GM19372 (cell line): Measurements from ENCODE around the gene SH3PXD2B.
"Not testable (repeated sequence)": the region's sequence is repeated elsewhere in the genome, so short reads cannot be mapped to it uniquely, and the experiment has no call there.

Source experiments
- ATAC-seq: cut with Tn5 transposase; IDR thresholded peaks from one replicate; pipeline ENCODE4 v1.9.1; 2021; ENCODE audit warnings: mild to moderate bottlenecking, low read depth, moderate library complexity; ENCODE audit not compliant: unreplicated experiment

SH3PXD2B gene

DNA sequence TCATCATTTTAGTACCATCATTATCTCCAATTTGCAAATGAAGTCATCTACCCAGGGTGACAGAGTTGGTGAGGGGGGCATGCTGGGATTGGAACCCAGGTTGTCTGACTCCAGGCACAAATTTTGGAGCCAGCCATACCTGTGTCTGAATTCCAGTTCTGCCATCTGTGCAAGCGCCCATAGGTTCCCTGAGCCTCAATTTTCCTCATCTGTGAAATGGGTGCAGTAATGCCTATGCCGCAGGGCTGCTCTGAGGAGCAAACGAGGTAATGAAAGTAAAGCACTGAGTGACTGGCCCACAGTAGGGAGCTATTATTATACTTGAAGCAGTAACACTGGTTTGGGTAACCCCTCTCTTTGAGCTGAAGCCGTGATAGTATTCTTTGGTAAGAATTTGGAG, 49.6 kb downstream of the SH3PXD2B start:
- ATAC-seq, result no peak

GRCh38 chr5:172403817-172404216, 50.5 kb downstream of the SH3PXD2B start:
- ATAC-seq, result no peak

GRCh38 chr5:172403189-172403796, 51.0 kb downstream of the SH3PXD2B start:
- ATAC-seq, result no peak

GRCh38 chr5:172402531-172403188, 51.7 kb downstream of the SH3PXD2B start:
- no peak for ATAC-seq

DNA sequence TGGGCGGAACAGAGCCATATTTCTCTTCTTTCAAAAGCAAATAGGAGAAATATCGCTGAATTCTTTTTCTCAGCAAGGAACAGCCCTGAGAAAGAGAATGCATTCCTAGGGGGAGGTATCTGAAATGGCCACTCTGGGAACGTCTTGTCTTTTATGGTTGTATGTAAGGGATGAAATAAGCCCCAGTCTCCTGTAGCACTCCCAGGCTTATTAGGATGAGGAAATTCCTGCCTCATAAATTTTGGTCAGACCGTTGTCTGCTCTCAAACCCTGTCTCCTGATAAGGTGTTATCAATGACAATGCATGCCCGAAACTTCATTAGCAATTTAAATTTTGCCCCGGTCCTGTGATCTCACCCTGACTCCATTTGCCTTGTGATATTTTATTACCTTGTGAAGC, 52.3 kb downstream of the SH3PXD2B start:
- ATAC-seq, result not testable (repeated sequence)

- ATAC-seq, result no peak
These were observed 54.5 kb downstream of the SH3PXD2B start for GRCh38 chr5:172399826-172400225.

DNA sequence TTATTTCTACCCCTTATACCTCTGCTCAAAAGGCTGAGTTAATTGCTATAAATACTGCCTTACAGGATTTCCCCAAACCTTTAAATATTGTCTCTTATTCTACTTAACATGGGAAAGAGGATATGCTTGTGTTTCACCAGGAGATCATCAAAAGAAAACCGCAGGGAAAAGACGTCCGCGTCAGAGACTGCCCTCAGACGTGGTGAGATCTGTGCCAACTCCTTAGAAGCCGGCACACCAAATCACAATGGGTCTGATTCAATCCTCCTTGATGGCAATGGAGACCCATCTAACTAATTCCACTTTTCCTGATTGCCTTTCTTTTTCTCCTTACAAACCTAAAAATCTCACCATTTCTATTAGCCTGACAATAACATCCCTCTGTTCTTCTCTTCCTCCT, 55.0 kb downstream of the SH3PXD2B start:
- no peak for ATAC-seq

DNA sequence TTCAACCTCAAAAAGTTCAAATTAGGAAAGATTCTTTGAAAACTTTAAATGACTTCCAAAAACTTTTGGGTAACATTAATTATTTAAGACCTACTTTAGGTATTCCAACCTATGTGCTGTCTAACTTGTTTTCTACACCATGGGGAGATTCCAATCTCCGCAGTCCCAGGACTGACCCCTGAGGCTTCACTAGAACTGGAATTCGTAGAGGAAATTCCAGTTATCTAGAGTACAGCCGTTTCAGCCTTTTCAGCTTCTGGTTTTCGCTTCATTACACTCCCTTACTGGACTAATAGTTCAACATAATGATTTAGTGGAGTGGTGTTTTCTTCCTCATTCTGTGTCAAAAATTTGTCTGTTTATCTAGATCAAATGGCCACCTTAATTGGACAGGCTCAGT, 55.7 kb downstream of the SH3PXD2B start:
- ATAC-seq, result not testable (repeated sequence)

DNA sequence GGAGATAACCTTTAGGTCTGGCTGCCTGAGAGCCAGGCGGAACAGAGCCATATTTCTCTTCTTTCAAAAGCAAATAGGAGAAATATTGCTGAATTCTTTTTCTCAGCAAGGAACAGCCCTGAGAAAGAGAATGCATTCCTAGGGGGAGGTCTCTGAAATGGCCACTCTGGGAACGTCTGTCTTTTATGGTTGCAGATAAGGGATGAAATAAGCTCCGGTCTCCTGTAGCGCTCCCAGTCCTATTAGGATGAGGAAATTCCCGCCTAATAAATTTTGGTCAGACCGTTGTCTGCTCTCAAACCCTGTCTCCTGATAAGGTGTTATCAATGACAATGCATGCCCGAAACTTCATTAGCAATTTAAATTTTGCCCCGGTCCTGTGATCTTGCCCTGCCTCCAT, 57.3 kb downstream of the SH3PXD2B start:
- ATAC-seq, result not testable (repeated sequence)

DNA sequence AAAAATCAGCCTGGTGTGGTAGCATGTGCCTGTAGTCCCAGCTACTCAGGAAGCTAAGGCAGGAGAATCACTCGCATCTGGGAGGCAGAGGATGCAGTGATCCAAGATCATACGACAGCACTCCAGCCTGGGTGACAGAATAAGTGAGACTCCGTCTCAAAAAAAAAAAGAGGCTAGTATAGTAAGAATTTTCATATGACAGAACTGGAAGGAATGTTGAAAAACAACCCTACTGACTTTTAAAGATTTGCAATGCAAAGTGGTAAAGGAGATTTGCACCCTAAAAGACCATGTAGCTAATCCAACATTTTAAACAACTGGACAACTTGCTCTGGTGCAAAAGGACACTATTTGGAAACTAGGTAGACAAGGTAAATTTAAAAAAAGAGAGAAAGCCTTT, 58.1 kb downstream of the SH3PXD2B start:
- ATAC-seq, result no peak

DNA sequence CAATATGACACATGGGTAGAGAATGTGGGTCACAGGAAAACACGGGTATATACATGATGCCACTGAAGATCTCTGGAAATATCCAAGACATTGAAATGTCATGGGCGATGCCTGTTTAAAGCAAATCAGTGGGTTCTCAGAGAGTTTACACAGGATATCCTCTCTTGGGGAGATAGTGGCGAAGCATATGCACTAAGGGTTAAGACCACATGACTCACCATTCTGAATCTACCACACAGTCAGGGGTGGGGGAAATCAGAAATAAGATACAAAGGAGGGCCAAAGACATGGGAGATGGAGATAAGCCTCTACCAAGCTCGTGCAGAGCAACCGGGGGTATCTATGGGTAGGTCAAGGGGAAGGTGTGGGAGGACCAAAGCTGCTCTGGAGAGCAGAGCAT, 58.8 kb downstream of the SH3PXD2B start:
- no peak for ATAC-seq

DNA sequence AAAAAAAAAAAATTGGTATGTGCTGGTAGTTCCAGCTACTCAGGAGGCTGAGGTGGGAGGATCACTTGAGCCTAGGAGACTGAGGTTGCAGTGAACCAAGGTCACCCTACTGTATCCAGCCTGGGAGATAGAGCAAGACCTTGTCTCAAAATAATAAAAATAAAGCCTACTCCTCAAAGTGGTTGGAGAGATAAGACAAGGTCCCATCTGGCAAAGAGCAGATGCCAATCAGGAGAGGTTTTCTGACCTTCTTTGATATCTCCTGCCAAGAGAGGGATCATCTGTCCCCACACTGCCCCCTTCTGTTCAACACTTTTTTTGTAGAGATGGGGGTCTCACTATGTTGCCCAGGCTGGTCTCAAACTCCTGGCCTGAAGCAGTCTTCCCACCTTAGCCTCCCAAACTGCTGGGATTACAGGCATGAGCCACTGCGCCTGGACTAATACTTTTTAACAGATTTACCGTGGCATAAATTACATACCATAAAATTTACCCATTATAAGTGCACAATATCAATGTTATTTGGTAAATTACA, 64.7 kb downstream of the SH3PXD2B start:
- no peak for ATAC-seq

GRCh38 chr5:172388246-172388733, 66.0 kb downstream of the SH3PXD2B start:
- no peak for ATAC-seq

- ATAC-seq, result no peak
These were observed 68.6 kb downstream of the SH3PXD2B start for GRCh38 chr5:172385707-172386106.

DNA sequence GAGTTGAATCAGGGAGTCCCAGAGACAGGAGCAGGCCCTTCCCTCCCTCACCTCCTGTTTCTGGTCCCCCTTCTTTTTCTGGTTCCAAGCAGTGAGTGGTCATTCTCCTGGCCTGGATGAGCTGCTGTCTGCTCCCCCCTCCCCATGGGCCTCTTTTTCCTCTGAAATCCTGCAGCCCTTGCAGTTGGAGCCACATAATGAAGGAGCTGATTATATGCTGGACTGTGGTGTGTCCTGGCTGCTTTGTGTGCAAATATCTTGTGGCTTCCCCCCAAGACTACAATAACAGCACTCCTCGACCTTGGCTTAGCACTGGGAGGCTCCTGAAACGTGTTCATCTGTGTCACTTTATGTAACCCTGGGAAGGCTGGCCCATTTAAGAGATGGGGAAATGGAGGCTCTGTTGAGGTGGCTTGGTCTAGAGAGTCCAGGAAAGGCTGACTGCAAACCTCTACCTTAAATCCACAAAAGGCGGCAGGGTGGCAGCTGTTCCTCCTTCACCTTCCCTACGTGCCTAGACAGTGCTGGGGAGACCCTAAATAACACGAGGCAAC, 69.2 kb downstream of the SH3PXD2B start:
- ATAC-seq, result no peak

DNA sequence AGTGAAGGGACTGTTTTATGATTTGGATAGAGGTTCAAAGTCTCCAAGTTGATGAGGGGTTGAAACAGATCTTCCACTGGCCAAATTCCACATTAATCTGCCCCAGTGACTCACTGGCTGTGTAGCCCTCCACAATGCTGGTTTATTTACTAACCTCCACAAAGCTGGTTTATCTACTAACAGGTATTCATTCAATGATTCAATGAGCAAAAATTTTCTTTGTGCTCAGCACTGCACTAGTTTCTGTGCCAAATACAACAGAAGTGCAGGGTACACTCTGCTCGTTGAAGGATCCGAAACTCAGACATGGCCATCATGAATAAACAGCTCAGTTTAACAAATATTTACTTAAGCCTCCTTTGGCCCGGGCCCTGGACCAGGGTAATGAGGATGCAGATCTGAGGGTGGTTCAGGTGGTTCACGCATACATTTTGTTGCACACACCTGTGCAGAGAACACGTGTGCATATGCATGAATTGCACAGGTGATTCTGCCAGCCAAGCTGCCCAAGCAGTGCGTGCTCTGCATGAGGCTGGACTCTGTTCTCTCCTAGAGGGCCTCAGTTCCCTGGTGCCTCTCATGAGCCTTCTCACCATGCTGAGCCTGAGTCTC, 71.0 kb downstream of the SH3PXD2B start:
- ATAC-seq, result no peak

GRCh38 chr5:172380987-172381643, 73.2 kb downstream of the SH3PXD2B start:
- no peak for ATAC-seq

DNA sequence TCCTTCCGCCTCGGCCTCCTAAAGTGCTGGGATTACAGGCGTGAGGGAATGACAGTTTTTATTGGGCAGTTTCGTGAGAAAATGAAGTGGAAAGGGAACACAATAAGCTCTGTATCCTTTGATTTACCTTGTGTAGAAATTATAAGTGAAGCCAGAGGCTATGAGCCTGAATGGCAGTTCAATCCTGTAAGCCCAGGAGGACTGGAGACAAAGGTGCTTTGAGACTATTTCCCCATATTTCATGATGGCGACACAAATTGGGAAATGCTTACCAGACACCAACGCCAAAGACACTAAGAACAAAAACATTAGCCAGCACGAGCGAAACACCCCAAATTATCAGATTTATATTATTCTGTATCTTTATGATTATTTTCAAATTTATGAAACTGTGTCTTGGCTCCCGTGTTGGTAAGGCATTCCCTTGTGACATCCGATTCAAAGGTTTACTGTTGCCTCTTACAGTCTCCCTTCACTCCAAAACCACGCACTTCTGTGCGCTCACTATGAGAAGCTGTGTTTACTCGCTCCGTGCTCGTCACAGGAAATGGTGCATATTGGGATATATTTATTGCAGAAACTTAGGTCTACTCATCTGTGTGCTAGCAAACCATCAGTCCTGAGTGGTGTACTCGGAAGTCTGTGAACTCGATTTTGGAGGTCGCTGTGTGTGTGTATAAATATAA, 73.9 kb downstream of the SH3PXD2B start:
- ATAC-seq, result no peak

DNA sequence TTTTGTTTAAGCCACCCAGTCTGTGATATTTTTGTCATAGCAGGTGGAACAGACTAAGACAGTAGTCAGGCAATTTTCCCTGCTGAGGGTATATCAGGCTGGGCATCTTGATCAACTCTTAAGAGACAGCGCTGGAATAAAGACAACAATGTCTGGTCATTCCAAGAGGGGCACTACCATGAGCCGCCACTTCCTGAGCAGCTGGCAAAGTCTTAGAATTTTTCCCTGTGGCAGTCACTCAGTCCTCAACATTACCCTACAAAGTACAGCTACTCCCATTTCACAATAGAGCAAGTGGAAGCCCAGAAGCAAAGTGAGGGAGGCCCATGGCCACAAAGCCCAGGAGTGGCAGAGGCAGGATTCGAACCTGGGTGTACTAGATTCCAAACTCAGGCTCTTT, 74.8 kb downstream of the SH3PXD2B start:
- ATAC-seq, result no peak

- no peak for ATAC-seq
These were observed 76.5 kb downstream of the SH3PXD2B start for GRCh38 chr5:172377856-172378255.
